Measurements from ENCODE around the gene AP1G2.

The AP1G2 gene

GRCh38 chr14:23573384-23574015, 5.9 kb upstream of the AP1G2 start:
- no peak overlapping the region for H3K4me3 ChIP-seq (replicated peaks; ENCODE audit: low read depth, low read length)
- no peak for TF ChIP-seq CTCF (IDR thresholded peaks at IDR 0.05; ENCODE audit: low read depth, low read length, missing control alignments)
- no peak for DNase-seq (ENCODE audit: extremely low read depth, low read depth)

GRCh38 chr14:23572836-23573235, 5.2 kb upstream of the AP1G2 start:
- DNase-seq (ENCODE audit: extremely low read depth, low read depth), result no peak
- no peak for TF ChIP-seq CTCF (IDR thresholded peaks at IDR 0.05; ENCODE audit: low read depth, low read length, missing control alignments)

GRCh38 chr14:23572524-23572828, 4.9 kb upstream of the AP1G2 start:
- TF ChIP-seq CTCF (IDR thresholded peaks at IDR 0.05; ENCODE audit: low read depth, low read length, missing control alignments), result no peak
- no peak overlapping the region for H3K4me3 ChIP-seq (replicated peaks; ENCODE audit: low read depth, low read length)
- DNase-seq (ENCODE audit: extremely low read depth, low read depth), result no peak

More at GRCh38 chr14:23572836-23573235, 5.2 kb upstream of the AP1G2 start:
- no peak overlapping the region for H3K4me3 ChIP-seq (replicated peaks; ENCODE audit: low read depth, low read length)

- H3K4me3 ChIP-seq (replicated peaks; ENCODE audit: low read depth, low read length), result no peak overlapping the region
- no peak for DNase-seq (ENCODE audit: extremely low read depth, low read depth)
- TF ChIP-seq CTCF (IDR thresholded peaks at IDR 0.05; ENCODE audit: low read depth, low read length, missing control alignments), result no peak
Measured at GRCh38 chr14:23571701-23572523, 4.3 kb upstream of the AP1G2 start.

GRCh38 chr14:23570806-23571483, 3.4 kb upstream of the AP1G2 start:
- DNase-seq (ENCODE audit: extremely low read depth, low read depth), result no peak

More at GRCh38 chr14:23570806-23571483, 3.4 kb upstream of the AP1G2 start:
- no peak overlapping the region for H3K4me3 ChIP-seq (replicated peaks; ENCODE audit: low read depth, low read length)
- TF ChIP-seq CTCF (IDR thresholded peaks at IDR 0.05; ENCODE audit: low read depth, low read length, missing control alignments), result no peak
